Measurements from ENCODE around the gene RBM7. TPM values are rescaled to one million over a fixed set of nuclear protein-coding genes. Genes with fewer than 3 reads are reported as not detected.

RBM7 gene
- total RNA-seq, 4 donors from 2014 or later = 5.6 to 25.9 (median 23.1) TPM

DNA sequence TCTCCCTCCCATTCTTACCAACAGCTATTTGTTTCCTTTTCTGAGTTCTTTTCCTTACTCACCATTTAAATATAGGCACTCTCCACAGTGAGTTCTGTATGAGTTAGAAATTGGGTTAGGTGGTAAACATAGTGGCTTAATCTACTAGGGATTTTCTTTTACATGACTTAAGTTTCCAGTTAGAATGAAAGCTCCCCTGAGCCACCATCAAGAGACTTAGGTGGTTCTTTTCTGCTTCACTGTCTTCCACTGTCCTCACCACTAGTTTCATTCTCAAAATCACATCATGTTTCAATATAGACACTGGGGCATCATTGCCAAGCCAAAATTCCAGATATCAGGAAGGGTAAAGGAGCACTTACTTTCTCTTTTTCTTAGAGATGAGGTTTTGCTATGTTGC lies 29.8 kb downstream of the RBM7 start:
- H3K4me1 ChIP-seq = no peaks in the 10 kb centered on the region
- H3K27me3 ChIP-seq = no peaks in the 10 kb centered on the region
- DNase-seq = no peak
- no peak overlapping the region for H3K4me3 ChIP-seq
- no peaks in the 10 kb centered on the region for H3K9me3 ChIP-seq
- intact Hi-C loops (cut with DNase I; ENCODE audit: low total_unique reads) (no loop called here), in situ Hi-C loops (cut with MboI; ENCODE audit: low pct_ligation_motif_present in 1 of 4, low pct_unique_long_range_greater_than_20kb in 1 of 4, low sequenced_read_pairs in 3 of 4) (no loop called here)
- no peaks in the 10 kb centered on the region for H3K36me3 ChIP-seq
- no peak overlapping the region for H3K27ac ChIP-seq
- no peak for TF ChIP-seq POLR2A (IDR thresholded peaks at IDR 0.05)
- no peak for TF ChIP-seq POLR2AphosphoS5 (IDR thresholded peaks at IDR 0.05)
- TF ChIP-seq, protein P1, sequence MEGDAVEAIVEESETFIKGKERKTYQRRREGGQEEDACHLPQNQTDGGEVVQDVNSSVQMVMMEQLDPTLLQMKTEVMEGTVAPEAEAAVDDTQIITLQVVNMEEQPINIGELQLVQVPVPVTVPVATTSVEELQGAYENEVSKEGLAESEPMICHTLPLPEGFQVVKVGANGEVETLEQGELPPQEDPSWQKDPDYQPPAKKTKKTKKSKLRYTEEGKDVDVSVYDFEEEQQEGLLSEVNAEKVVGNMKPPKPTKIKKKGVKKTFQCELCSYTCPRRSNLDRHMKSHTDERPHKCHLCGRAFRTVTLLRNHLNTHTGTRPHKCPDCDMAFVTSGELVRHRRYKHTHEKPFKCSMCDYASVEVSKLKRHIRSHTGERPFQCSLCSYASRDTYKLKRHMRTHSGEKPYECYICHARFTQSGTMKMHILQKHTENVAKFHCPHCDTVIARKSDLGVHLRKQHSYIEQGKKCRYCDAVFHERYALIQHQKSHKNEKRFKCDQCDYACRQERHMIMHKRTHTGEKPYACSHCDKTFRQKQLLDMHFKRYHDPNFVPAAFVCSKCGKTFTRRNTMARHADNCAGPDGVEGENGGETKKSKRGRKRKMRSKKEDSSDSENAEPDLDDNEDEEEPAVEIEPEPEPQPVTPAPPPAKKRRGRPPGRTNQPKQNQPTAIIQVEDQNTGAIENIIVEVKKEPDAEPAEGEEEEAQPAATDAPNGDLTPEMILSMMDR (IDR thresholded peaks at IDR 0.05) = no peak
- TF ChIP-seq EP300 (IDR thresholded peaks at IDR 0.05; ENCODE audit: low read depth) = no peak

DNA sequence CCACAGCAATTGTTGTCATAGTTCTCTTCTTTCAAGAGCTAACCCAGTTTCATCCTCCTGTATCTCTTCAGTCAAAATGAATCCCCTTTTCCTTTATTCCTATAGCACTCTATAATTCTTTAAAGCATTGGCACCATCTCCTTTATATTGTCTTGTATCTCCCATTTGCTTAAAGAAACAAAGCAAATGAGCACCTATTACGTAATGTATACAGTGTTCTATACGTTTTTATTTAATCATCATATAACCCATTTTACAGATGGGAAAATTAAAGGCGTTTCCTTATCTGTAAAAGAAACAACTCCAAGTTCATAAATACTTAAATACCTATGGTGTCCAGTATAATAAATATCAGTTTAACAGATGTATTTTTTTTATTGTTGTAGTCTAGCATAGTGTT lies 32.4 kb downstream of the RBM7 start:
- H3K36me3 ChIP-seq = no peaks in the 10 kb centered on the region
- in situ Hi-C loops (cut with MboI; ENCODE audit: low pct_ligation_motif_present in 1 of 4, low pct_unique_long_range_greater_than_20kb in 1 of 4, low sequenced_read_pairs in 3 of 4) (no loop called here), intact Hi-C loops (cut with DNase I; ENCODE audit: low total_unique reads) (no loop called here)
- H3K4me3 ChIP-seq = no peak overlapping the region
- H3K27ac ChIP-seq = no peak overlapping the region
- no peaks in the 10 kb centered on the region for H3K27me3 ChIP-seq
- TF ChIP-seq EP300 (IDR thresholded peaks at IDR 0.05; ENCODE audit: low read depth) = no peak
- no peak for TF ChIP-seq POLR2AphosphoS5 (IDR thresholded peaks at IDR 0.05)
- TF ChIP-seq, protein P1 (IDR thresholded peaks at IDR 0.05) = no peak
- TF ChIP-seq POLR2A (IDR thresholded peaks at IDR 0.05) = no peak
- no peak for DNase-seq
- no peaks in the 10 kb centered on the region for H3K4me1 ChIP-seq
- no peaks in the 10 kb centered on the region for H3K9me3 ChIP-seq
- WGBS, 2 donors (ENCODE audit: low coverage in 1 of 2) = 74% methylated on average over 3 of the region's 3 CpGs

- Histone ChIP-seq H3K4me1 (no peaks in the 10 kb centered on the region), H3K27ac (no peak overlapping the region), H3K36me3 (no peaks in the 10 kb centered on the region), H3K4me3 (no peak overlapping the region), H3K27me3 (no peaks in the 10 kb centered on the region), H3K9me3 (no peaks in the 10 kb centered on the region)
- no peak for DNase-seq
- TF ChIP-seq, protein P1 (IDR thresholded peaks at IDR 0.05) = no peak
- TF ChIP-seq POLR2AphosphoS5 (IDR thresholded peaks at IDR 0.05) (no peak), EP300 (IDR thresholded peaks at IDR 0.05; ENCODE audit: low read depth) (no peak), POLR2A (IDR thresholded peaks at IDR 0.05) (no peak)
- intact Hi-C loops (cut with DNase I; ENCODE audit: low total_unique reads) = no loop called here
- in situ Hi-C loops (cut with MboI; ENCODE audit: low pct_ligation_motif_present in 1 of 4, low pct_unique_long_range_greater_than_20kb in 1 of 4, low sequenced_read_pairs in 3 of 4) = no loop called here
- WGBS, 2 donors (ENCODE audit: low coverage in 1 of 2) = 55 to 56% methylated on average over 4 of the region's 4 CpGs
These were observed 32.9 kb downstream of the RBM7 start for GRCh38 chr11:114433376-114433775.

DNA sequence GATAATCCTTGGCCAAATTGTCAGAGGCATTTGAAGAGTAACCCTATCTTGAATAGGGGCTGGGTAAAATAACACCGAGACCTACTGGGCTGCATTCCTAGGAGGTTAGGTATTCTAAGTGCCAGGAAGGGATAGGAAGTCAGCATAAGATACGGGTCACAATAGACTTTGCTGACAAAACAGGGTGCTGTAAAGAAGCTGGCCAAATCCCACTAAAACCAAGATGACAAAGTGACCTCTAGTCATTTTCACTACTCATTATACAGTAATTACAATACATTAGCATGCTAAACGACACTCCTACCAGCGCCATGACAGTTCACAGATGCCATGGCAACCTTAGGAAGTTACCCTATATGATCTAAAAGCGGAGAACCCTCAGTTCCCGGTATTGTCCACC lies 37.8 kb downstream of the RBM7 start:
- H3K4me1 ChIP-seq = peaks cover 10 to 33% (median 20%) of the 10 kb centered on the region in 4 donors
- TF ChIP-seq, protein P1 (IDR thresholded peaks at IDR 0.05) = no peak
- TF ChIP-seq POLR2A (IDR thresholded peaks at IDR 0.05) = no peak
- TF ChIP-seq POLR2AphosphoS5 (IDR thresholded peaks at IDR 0.05) = no peak
- no peak for TF ChIP-seq EP300 (IDR thresholded peaks at IDR 0.05; ENCODE audit: low read depth)
- intact Hi-C loops (cut with DNase I; ENCODE audit: low total_unique reads) (no loop called here), in situ Hi-C loops (cut with MboI; ENCODE audit: low pct_ligation_motif_present in 1 of 4, low pct_unique_long_range_greater_than_20kb in 1 of 4, low sequenced_read_pairs in 3 of 4) (no loop called here)
- no peak overlapping the region for H3K4me3 ChIP-seq
- no peaks in the 10 kb centered on the region for H3K36me3 ChIP-seq
- H3K27ac ChIP-seq = no peak overlapping the region
- DNase-seq = no peak
- WGBS, 2 donors (ENCODE audit: low coverage in 1 of 2) = 80 to 85% methylated on average over 2 to 6 of the region's 6 CpGs
- H3K27me3 ChIP-seq = no peaks in the 10 kb centered on the region
- no peaks in the 10 kb centered on the region for H3K9me3 ChIP-seq
